H1 (cell line): Measurements from ENCODE around the gene PLXNA4. TPM values are rescaled to one million over a fixed set of nuclear protein-coding genes. Genes with fewer than 3 reads are reported as not detected.

ENCODE experiments used
- BACH1 ChIP-seq: IDR thresholded peaks from 2 replicates; pipeline ENCODE4 v1.6.1; 2012; ENCODE audit warnings: low read length, improper control_type of control experiment
- CBX5 ChIP-seq: fragments of 300-800, 300-1000 bp; sonication (generic); IDR thresholded peaks from 2 replicates; pipeline ENCODE4 v1.7.1; 2016; ENCODE audit warnings: antibody characterized with exemption, low read length, low read depth
- GABPA ChIP-seq: IDR thresholded peaks from 2 replicates; pipeline ENCODE4 v1.6.1; 2011; ENCODE audit warnings: mild to moderate bottlenecking, low read length, moderate library complexity, borderline replicate concordance; ENCODE audit not compliant: insufficient read depth
- HDAC6 ChIP-seq: IDR thresholded peaks from one replicate; pipeline ENCODE4 v1.7.1; 2012; ENCODE audit warnings: low read depth, mild to moderate bottlenecking, inconsistent platforms, low read length, moderate library complexity
- RBBP5 ChIP-seq: IDR thresholded peaks from 2 replicates; pipeline ENCODE4 v1.7.1; 2012; ENCODE audit warnings: low read depth, mild to moderate bottlenecking, inconsistent platforms, low read length, moderate library complexity, borderline replicate concordance
- RNF2 ChIP-seq: fragments of 200-900, 300-1000 bp; sonication (generic); IDR thresholded peaks from 2 replicates; pipeline ENCODE4 v1.7.1; 2016; ENCODE audit warnings: borderline replicate concordance, low read depth, mild to moderate bottlenecking, antibody characterized with exemption, low read length; ENCODE audit not compliant: poor library complexity, severe bottlenecking; ENCODE audit errors: missing control alignments
- SIX5 ChIP-seq: IDR thresholded peaks from 2 replicates; pipeline ENCODE4 v1.6.1; 2011; ENCODE audit warnings: mild to moderate bottlenecking, low read depth, low read length
- ZNF274 ChIP-seq: IDR thresholded peaks from 2 replicates; pipeline ENCODE4 v1.7.0; 2012; ENCODE audit warnings: low read length, borderline replicate concordance; ENCODE audit errors: extremely low read depth
- polyA plus RNA-seq, 7 experiments: library from polyadenylated mRNA; depleted of rRNA in 3 of 7; stranded (reverse) in 5 of 7; unstranded in 2 of 7; fragments of >200 nt in 5 of 7; fragments of 200-250 nt in 2 of 7; gene quantifications; 1 replicate in 5 of 7; 2 replicates in 1 of 7; 4 replicates in 1 of 7; pipeline versions ENCODE4 v1.2.1 to v1.2.3, GENCODE V29; 2011 to 2013; ENCODE audit warnings: missing spikeins in 2 of 7, mixed read lengths in 2 of 7
- total RNA-seq: library from RNA; stranded (reverse); fragmentation: NEBNext Ultra II Directional; extraction: Animal tissue kit (Norgen Biotek cat#: 25700); gene quantifications from 2 replicates; pipeline ENCODE4 v1.2.1, GENCODE V29; 2021
- TF ChIP-seq, protein P1 (sequence below): fragments of 300-600 bp; sonication (generic); IDR thresholded peaks from 2 replicates; pipeline ENCODE4 v1.7.1; 2012; ENCODE audit warnings: low read length, moderate library complexity, mild to moderate bottlenecking, inconsistent platforms; ENCODE audit not compliant: insufficient replicate concordance

The PLXNA4 gene
- total and polyA plus RNA-seq, 2 of the 8 experiments (the other 6 are each of a cell fraction or from before 2014, with no cell fraction given) = 0.76 to 0.79 TPM

DNA sequence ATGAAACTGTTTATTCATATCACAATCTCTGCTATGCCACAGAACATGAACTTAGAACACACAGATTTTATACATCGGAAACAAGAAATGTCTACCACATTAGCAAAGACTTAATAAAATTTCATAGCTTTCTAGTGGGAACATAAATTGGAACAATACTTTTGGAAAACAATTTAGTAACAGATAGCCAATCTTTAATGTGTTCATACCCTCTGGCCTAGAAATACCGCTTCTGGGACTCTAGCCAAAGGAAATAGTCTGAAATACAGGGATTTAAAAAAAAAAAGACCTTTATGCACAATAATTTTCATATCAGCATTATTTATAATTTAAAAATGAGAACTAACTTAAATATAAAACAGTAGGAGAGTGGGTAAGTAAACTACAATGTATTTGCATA lies 168.5 kb downstream of the PLXNA4 start (continued):
- TF ChIP-seq, protein P1, sequence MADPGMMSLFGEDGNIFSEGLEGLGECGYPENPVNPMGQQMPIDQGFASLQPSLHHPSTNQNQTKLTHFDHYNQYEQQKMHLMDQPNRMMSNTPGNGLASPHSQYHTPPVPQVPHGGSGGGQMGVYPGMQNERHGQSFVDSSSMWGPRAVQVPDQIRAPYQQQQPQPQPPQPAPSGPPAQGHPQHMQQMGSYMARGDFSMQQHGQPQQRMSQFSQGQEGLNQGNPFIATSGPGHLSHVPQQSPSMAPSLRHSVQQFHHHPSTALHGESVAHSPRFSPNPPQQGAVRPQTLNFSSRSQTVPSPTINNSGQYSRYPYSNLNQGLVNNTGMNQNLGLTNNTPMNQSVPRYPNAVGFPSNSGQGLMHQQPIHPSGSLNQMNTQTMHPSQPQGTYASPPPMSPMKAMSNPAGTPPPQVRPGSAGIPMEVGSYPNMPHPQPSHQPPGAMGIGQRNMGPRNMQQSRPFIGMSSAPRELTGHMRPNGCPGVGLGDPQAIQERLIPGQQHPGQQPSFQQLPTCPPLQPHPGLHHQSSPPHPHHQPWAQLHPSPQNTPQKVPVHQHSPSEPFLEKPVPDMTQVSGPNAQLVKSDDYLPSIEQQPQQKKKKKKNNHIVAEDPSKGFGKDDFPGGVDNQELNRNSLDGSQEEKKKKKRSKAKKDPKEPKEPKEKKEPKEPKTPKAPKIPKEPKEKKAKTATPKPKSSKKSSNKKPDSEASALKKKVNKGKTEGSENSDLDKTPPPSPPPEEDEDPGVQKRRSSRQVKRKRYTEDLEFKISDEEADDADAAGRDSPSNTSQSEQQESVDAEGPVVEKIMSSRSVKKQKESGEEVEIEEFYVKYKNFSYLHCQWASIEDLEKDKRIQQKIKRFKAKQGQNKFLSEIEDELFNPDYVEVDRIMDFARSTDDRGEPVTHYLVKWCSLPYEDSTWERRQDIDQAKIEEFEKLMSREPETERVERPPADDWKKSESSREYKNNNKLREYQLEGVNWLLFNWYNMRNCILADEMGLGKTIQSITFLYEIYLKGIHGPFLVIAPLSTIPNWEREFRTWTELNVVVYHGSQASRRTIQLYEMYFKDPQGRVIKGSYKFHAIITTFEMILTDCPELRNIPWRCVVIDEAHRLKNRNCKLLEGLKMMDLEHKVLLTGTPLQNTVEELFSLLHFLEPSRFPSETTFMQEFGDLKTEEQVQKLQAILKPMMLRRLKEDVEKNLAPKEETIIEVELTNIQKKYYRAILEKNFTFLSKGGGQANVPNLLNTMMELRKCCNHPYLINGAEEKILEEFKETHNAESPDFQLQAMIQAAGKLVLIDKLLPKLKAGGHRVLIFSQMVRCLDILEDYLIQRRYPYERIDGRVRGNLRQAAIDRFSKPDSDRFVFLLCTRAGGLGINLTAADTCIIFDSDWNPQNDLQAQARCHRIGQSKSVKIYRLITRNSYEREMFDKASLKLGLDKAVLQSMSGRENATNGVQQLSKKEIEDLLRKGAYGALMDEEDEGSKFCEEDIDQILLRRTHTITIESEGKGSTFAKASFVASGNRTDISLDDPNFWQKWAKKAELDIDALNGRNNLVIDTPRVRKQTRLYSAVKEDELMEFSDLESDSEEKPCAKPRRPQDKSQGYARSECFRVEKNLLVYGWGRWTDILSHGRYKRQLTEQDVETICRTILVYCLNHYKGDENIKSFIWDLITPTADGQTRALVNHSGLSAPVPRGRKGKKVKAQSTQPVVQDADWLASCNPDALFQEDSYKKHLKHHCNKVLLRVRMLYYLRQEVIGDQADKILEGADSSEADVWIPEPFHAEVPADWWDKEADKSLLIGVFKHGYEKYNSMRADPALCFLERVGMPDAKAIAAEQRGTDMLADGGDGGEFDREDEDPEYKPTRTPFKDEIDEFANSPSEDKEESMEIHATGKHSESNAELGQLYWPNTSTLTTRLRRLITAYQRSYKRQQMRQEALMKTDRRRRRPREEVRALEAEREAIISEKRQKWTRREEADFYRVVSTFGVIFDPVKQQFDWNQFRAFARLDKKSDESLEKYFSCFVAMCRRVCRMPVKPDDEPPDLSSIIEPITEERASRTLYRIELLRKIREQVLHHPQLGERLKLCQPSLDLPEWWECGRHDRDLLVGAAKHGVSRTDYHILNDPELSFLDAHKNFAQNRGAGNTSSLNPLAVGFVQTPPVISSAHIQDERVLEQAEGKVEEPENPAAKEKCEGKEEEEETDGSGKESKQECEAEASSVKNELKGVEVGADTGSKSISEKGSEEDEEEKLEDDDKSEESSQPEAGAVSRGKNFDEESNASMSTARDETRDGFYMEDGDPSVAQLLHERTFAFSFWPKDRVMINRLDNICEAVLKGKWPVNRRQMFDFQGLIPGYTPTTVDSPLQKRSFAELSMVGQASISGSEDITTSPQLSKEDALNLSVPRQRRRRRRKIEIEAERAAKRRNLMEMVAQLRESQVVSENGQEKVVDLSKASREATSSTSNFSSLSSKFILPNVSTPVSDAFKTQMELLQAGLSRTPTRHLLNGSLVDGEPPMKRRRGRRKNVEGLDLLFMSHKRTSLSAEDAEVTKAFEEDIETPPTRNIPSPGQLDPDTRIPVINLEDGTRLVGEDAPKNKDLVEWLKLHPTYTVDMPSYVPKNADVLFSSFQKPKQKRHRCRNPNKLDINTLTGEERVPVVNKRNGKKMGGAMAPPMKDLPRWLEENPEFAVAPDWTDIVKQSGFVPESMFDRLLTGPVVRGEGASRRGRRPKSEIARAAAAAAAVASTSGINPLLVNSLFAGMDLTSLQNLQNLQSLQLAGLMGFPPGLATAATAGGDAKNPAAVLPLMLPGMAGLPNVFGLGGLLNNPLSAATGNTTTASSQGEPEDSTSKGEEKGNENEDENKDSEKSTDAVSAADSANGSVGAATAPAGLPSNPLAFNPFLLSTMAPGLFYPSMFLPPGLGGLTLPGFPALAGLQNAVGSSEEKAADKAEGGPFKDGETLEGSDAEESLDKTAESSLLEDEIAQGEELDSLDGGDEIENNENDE = no peak
- TF ChIP-seq BACH1 = no peak
- TF ChIP-seq ZNF274 = no peak
- TF ChIP-seq SIX5 = no peak
- no peak for TF ChIP-seq RNF2
- TF ChIP-seq CBX5 = no peak
- TF ChIP-seq HDAC6 = no peak
- no peak for TF ChIP-seq GABPA
- TF ChIP-seq RBBP5 = no peak
